Activated B cell treated with CpG ODN at 0.5 μM for 24 hours (primary cell): Measurements from ENCODE around the gene IL2RA. TPM values are rescaled to one million over a fixed set of nuclear protein-coding genes. Genes with fewer than 3 reads are reported as not detected.
A peak's percentile ranks its signal among the peaks of the same experiment; 100 is the strongest.

Experiments
- ATAC-seq: fragments of 200-7000 bp; cut with Tn5 transposase; one replicate; pipeline ENCODE4 v1.10.0; 2021; ENCODE audit warnings: low read depth, mild to moderate bottlenecking, moderate library complexity
- CTCF ChIA-PET: fragments of 350-600 bp; sonication (Branson Sonifier 250); formaldehyde crosslinking; loops from one replicate; lab custom pipeline; 2021; ENCODE audit warnings: antibody characterized with exemption; lab: Charles Lee
- POLR2A ChIA-PET: fragments of 350-600 bp; sonication (Branson Sonifier 250); formaldehyde crosslinking; loops from one replicate; lab custom pipeline; 2021; ENCODE audit warnings: antibody characterized with exemption; lab: Charles Lee
- DNase-seq: peaks from one replicate; pipeline ENCODE4 v3.0.0; 2022
- H3K27ac Mint-ChIP-seq: one replicate; pipeline ENCODE4 v1.8.0; 2020; ENCODE audit warnings: mixed read lengths
- H3K27me3 Mint-ChIP-seq: one replicate; pipeline ENCODE4 v1.8.0; 2021; ENCODE audit warnings: mixed read lengths
- H3K36me3 Mint-ChIP-seq: one replicate; pipeline ENCODE4 v1.8.0; 2021; ENCODE audit warnings: low read depth, mixed read lengths
- H3K4me1 Mint-ChIP-seq: one replicate; pipeline ENCODE4 v1.8.0; 2021; ENCODE audit warnings: mixed read lengths
- H3K4me3 Mint-ChIP-seq: one replicate; pipeline ENCODE4 v1.8.0; 2020; ENCODE audit warnings: mild to moderate bottlenecking, mixed read lengths
- H3K9me3 Mint-ChIP-seq: one replicate; pipeline ENCODE4 v1.8.0; 2020; ENCODE audit warnings: mixed read lengths
- intact Hi-C: fragments of 100-400 bp; cut with micrococcal nuclease; formaldehyde crosslinking; loops from one replicate; pipeline ENCODE4 v1.15.1; 2024
- total RNA-seq: library from RNA; stranded (reverse); gene quantifications from 2 replicates; pipeline ENCODE4 v1.2.3, GENCODE V29; 2022
- TF ChIP-seq, protein P1 (sequence below): fragments of 200-600 bp; IDR thresholded peaks from one replicate; pipeline ENCODE4 v1.8.0; 2022; ENCODE audit warnings: antibody characterized with exemption, mild to moderate bottlenecking

The IL2RA gene
- total RNA-seq, 1 donor from 2014 or later: 160 TPM

- Mint-ChIP-seq H3K27me3 (no peaks in the 10 kb centered on the region), H3K36me3 (peaks cover 6% of the 10 kb centered on the region), H3K4me3 (peak overlapping the region; percentile 6), H3K27ac (peak overlapping the region; percentile 62), H3K9me3 (peaks cover 12% of the 10 kb centered on the region), H3K4me1 (peaks cover 10% of the 10 kb centered on the region)
- intact Hi-C loops: loop anchor here (1.0 kb wide), 1 partner anchor 10 kb away; the partner anchor contains the start of gene IL15RA
- ATAC-seq (peak; percentile 90), DNase-seq (no peak)
- TF ChIP-seq, protein P1, sequence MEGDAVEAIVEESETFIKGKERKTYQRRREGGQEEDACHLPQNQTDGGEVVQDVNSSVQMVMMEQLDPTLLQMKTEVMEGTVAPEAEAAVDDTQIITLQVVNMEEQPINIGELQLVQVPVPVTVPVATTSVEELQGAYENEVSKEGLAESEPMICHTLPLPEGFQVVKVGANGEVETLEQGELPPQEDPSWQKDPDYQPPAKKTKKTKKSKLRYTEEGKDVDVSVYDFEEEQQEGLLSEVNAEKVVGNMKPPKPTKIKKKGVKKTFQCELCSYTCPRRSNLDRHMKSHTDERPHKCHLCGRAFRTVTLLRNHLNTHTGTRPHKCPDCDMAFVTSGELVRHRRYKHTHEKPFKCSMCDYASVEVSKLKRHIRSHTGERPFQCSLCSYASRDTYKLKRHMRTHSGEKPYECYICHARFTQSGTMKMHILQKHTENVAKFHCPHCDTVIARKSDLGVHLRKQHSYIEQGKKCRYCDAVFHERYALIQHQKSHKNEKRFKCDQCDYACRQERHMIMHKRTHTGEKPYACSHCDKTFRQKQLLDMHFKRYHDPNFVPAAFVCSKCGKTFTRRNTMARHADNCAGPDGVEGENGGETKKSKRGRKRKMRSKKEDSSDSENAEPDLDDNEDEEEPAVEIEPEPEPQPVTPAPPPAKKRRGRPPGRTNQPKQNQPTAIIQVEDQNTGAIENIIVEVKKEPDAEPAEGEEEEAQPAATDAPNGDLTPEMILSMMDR: no peak
- ChIA-PET CTCF (interaction anchor here (1.0 kb wide), 1 partner anchor 26 kb away, joined by 3 read pairs; no protein-coding TSS in a partner anchor), POLR2A (interaction anchor here (0.8 to 1.7 kb wide), 4 partner anchors 11 to 360 kb away, joined by 3 to 8 read pairs (median 3); partner anchors contain the start of gene IL15RA)
Measured at GRCh38 chr10:5987747-5988146, 74.4 kb downstream of the IL2RA start.

- POLR2A ChIA-PET: no interaction called here
- no peaks in the 10 kb centered on the region for H3K9me3 Mint-ChIP-seq
- no peaks in the 10 kb centered on the region for H3K36me3 Mint-ChIP-seq
- TF ChIP-seq, protein P1: no peak
- H3K27me3 Mint-ChIP-seq: no peaks in the 10 kb centered on the region
- CTCF ChIA-PET: no interaction called here
- H3K27ac Mint-ChIP-seq: no peak overlapping the region
- H3K4me3 Mint-ChIP-seq: no peak overlapping the region
- no peak for DNase-seq
- intact Hi-C loops: no loop called here
- ATAC-seq: no peak
- peaks cover 10% of the 10 kb centered on the region for H3K4me1 Mint-ChIP-seq
Measured at GRCh38 chr10:5985029-5985428, 77.1 kb downstream of the IL2RA start.

DNA sequence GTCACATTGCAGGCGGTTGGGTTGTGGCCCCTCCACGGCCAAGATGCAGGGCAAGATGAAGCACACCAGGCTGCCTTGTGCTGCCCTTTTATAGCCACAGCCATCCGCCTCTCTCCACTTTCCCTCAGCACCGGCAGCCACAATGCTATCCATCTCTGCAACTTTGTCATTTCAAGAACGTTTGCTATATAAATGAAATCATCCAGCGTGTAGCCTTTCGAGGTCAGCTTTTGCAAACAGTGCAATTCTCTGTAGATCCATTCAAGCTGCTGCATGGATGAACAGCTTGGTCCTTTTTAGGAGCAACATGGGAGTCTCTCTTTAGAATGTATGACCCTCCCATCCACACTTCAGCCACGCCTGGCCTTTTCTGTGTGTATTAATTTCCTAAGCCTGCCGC, 78.4 kb downstream of the IL2RA start:
- H3K4me3 Mint-ChIP-seq: no peak overlapping the region
- TF ChIP-seq, protein P1: no peak
- intact Hi-C loops: no loop called here
- no peak overlapping the region for H3K27ac Mint-ChIP-seq
- no peaks in the 10 kb centered on the region for H3K27me3 Mint-ChIP-seq
- no peak for DNase-seq
- ChIA-PET POLR2A (no interaction called here), CTCF (no interaction called here)
- no peaks in the 10 kb centered on the region for H3K36me3 Mint-ChIP-seq
- ATAC-seq: no peak
- peaks cover 10% of the 10 kb centered on the region for H3K4me1 Mint-ChIP-seq
- H3K9me3 Mint-ChIP-seq: no peaks in the 10 kb centered on the region

DNA sequence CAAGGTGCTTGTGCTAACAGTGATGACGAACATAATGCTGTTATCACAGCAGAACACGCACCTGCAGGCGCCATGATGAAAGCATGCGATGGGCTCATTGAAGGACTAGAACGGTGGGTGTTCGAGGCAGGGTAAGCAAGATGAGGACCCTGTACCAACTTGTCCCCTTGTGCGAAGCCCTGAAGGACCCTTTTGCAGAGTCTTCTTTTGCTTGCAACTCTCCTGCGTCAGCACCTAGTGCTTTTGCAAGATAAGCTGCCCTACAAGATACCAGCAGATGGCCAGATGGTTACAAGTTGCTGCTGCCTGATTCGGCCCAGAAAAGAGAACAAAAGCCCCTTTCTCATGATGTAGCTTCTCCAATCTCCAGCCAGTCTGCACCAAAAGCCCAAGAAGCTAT, 80.6 kb downstream of the IL2RA start:
- DNase-seq: no peak
- intact Hi-C loops: no loop called here
- H3K4me3 Mint-ChIP-seq: no peak overlapping the region
- no peaks in the 10 kb centered on the region for H3K27me3 Mint-ChIP-seq
- no peak overlapping the region for H3K27ac Mint-ChIP-seq
- no peaks in the 10 kb centered on the region for H3K9me3 Mint-ChIP-seq
- ATAC-seq: no peak
- peaks cover 5% of the 10 kb centered on the region for H3K4me1 Mint-ChIP-seq
- TF ChIP-seq, protein P1: no peak
- CTCF ChIA-PET: no interaction called here
- POLR2A ChIA-PET: no interaction called here
- peaks cover 4% of the 10 kb centered on the region for H3K36me3 Mint-ChIP-seq

- H3K9me3 Mint-ChIP-seq: no peaks in the 10 kb centered on the region
- ChIA-PET POLR2A (interaction anchor here (0.6 to 3.3 kb wide), 6 partner anchors 11 to 126 kb away, joined by 3 to 30 read pairs (median 4); no protein-coding TSS in a partner anchor), CTCF (interaction anchor here (0.8 to 3.1 kb wide), 4 partner anchors 35 to 92 kb away, joined by 3 to 16 read pairs (median 4); partner anchors contain the start of gene FBH1)
- intact Hi-C loops: loop anchor here (5.0 to 10.0 kb wide), 3 partner anchors 184 to 1807 kb away; partner anchors contain the start of genes ATP5F1C and KIN
- peak overlapping the region; percentile 87 for H3K27ac Mint-ChIP-seq
- no peak for DNase-seq
- ATAC-seq: no peak
- H3K4me1 Mint-ChIP-seq: peaks cover 37% of the 10 kb centered on the region
- H3K4me3 Mint-ChIP-seq: peak overlapping the region; percentile 89
- no peaks in the 10 kb centered on the region for H3K27me3 Mint-ChIP-seq
- TF ChIP-seq, protein P1: no peak
- H3K36me3 Mint-ChIP-seq: peaks cover 6% of the 10 kb centered on the region
Measured at GRCh38 chr10:5978230-5978489, 84.0 kb downstream of the IL2RA start.
